NCI-H2081 (cell line): ENCODE measurements around the gene PLD5.
A peak's percentile ranks its signal among the peaks of the same experiment; 100 is the strongest.
"Not testable (repeated sequence)": the region's sequence is repeated elsewhere in the genome, so short reads cannot be mapped to it uniquely, and the experiment has no call there.

Source experiments
- DNase-seq, 2 experiments: peaks; one replicate each; lab custom pipeline; 2025; lab: John Stamatoyannopoulos, UW

Gene PLD5

DNA sequence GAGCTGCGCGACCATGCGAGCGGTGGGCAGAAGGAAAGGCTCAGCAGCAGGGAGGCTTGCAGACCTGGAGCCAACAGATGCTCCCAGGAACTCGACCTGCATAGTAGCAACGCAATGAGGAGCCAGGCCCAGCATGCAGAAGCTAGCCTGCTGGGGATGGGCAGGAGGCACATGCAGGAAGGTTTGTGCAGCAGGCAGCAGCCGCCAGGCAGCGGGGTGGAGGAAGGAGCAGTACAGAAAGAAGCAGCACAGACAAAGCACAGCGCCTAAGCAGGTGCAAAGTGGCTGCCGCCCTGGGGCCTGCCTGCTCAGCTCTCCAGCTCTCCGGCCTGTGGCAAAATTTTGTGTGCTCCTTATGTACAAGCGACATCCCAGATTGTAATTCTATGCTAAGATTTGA lies 312.1 kb downstream of the PLD5 start:
- DNase-seq = peak; percentile 12 to 68

DNA sequence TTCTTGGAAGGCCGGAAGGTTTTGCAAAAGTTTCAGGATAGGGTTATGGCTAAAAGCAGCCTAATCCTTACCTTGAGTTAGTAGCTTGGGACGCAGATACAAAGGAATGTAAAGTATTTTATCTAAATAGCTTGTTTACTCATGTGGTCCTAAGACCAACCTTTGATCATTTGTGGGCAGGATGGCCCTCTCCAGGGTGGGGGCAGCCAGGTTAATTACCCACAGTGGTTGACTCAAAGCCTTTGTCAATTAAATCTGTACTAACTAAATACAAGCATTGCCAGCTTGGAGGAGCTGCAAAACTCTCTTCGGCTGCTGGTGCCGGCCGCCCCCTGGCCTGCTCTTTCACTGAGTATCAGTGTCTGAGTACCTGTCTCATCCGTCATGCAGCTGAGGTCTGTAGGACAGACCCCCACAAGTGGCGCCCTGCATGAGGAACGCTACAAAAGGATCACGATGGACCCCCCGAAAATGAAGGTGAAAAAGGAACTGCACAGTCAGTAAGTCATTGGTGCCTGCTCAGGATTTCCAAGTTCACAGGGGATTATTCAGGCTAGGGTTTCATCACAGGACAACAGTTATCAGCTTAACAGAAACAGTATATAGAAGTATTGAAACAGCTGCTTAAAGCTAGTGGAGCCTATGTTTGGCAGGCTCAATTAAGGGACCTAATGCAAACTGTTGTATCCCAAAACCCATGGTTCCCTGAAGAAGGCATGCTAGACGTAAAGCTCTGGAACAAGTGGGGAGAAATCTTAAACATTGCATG lies 313.1 kb downstream of the PLD5 start:
- no peak for DNase-seq

DNA sequence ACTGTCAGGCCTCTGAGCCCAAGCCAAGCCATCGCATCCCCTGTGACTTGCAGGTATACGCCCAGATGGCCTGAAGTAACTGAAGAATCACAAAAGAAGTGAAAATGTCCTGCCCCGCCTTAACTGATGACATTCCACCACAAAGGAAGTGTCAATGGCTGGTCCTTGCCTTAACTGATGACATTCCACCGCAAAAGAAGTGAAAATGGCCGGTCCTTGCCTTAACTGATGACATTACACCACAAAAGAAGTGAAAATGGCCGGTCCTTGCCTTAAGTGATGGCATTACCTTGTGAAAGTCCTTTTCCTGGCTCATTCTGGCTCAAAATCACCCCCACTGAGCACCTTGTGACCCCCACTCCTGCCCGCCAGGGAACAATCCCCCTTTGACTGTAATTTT lies 314.2 kb downstream of the PLD5 start:
- not testable (repeated sequence) for DNase-seq

DNA sequence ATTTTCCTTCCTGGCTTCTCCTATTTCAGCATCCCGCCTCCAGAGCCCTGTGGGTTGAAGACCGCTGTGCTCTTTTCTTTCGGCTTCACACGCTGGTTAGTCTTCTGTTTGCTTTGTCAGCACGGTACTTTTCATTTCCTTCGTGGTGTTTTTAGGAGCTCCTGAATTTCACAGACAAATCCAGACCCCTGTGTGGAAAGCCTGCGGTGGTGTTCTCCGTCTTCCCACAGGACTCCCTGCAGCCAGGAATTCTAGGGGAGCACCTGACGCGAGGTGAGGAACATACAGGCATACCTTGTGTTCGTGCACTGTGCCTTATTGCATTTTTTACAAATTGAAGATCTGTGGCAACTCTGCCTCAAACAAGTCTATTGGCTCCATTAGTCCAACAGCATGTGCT lies 315.4 kb downstream of the PLD5 start:
- no peak for DNase-seq

DNA sequence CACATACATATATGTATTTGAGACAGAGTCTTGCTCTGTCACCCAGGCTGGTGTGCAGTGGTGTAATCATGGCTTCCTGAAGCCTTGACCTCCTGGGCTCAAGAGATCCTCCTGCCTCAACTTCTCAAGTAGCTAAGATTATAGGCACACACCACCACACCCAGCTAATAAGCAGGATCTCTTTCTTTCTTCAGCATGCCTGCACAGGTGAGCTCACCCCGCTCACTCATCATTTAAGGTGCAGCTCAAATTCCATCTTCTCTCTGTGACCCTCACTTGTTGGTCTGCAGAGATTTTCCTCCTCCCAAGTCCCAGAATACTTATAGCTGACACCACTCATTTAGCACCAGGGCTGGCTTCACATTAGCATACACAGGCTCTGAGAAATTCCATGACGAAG lies 316.5 kb downstream of the PLD5 start:
- no peak for DNase-seq

DNA sequence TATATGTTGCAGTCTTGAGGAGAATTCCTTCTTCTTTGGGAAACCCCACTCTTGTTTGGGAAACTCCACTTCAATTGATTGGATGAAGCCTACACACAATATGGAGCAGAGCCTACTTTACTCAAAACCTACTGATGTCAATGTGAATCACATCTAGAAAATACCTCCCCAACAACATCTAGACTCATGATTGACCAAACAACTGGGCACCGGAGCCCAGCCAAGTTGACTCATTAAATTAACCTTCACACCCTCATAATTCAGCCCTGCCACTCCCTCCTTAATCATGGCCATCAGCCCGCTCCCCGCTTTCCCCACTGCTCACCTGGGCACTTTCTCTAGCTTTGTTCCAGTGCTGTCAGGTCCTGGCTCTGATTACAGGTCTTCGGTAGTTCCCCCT lies 317.5 kb downstream of the PLD5 start:
- DNase-seq = no peak

DNA sequence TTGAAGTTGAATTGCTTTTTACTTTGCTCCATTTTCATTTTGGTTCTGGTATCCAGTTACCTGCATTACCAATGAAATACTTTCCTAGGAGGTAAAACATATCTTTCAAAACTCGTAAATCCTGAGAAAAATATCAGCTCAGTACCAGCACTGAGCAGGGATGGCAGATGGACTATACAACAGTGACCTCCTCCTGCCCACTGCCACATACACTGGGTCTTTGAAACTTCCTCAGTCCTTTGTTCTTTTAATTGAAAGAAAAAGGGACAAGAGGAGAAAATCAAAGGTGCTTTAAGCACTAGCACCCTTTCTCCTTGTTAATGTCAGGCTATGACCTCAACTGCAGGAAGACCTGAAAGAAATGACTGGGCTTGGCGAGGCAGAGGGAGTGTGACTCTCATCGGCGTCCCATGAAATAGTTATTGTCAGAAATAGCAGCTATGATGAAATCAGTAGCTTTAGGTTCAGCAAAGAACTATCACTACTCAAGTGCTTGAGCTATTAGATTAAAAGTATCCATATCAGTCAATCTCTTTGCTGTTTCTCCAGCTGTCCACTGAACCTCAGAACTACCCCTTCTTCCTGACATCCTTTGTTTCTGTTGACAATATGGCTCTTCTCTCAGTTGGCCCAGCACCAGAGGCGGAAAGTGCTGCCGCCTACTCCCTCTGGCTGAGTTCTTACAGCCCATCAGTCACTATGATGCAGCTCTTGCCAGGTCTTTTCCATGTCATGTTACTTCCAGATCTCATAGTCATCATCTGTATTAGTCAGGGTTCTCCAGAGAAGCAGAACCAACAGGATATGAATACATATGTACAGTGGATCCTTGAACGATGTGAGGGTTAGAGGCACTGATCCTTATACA lies 318.6 kb downstream of the PLD5 start:
- peak in 1 of 2 experiments; percentile 18 for DNase-seq

DNA sequence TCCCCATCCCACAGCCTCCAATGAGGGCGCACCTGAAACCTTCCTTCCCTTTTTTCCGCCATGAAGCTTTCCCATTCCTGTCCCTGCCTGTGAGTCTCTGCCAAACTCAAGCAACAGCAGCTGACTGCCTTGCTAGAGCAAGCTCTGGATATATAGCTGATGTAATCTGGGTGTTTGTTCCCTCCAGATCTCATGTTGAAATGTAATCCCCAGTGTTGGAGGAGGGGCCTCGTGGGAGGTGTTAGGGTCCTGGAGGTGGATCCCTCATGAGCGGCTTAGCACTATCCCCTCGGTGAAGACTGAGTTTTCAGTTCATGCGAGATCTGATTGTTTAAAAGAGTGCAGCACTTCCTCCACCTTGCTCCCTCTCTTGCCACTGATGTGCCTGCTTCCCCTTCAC lies 321.2 kb downstream of the PLD5 start:
- DNase-seq = no peak

DNA sequence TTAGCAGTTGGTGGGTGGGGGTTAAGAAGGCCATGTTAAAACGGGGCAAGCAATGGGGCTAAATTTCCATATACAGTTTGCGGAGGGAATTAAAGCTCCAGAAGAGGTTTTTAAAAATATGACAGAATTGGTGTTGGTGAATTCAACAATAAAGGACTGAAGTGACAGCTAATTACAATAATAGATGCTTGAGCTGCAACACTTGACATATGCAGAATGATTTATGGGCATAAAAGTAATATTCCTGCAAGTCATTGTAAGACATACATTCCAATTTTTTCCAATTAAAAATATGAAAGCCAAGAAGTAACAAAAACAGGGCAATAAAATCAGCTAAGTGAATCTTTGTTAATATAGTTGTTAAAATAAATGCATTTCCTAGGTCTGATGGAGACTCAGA lies 323.4 kb downstream of the PLD5 start:
- no peak for DNase-seq

DNA sequence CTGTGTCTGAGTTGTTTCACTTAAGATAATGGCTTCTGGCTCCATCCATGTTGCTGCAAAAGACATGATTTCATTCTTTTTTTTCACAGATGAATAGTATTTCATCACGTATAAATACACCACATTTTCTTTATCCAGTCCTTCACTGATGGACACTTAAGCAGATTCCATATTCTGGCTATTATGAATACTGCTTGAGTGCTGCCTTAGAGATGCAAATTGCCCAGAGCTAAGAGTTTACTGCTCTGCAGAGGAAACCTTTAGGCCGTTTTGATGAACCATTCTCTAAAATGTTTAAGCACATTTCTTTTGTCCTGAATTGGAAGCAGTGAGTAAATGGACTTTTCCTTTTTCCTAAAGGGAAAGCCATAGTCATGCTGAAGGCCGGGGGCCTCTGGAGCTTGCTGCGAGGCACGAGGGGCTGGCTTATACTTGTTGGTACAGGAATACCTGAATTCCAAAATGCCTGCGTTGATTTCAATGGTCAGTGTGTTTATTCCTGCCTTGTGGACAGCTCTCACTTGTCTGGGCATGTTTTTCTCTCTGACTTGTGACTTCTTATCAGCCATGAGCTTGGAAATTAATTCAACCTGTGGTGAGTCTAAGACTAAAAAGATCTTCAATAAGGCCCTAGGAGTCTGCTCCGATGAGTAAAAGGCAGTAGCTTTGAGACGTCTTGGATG lies 324.6 kb downstream of the PLD5 start:
- DNase-seq = no peak

DNA sequence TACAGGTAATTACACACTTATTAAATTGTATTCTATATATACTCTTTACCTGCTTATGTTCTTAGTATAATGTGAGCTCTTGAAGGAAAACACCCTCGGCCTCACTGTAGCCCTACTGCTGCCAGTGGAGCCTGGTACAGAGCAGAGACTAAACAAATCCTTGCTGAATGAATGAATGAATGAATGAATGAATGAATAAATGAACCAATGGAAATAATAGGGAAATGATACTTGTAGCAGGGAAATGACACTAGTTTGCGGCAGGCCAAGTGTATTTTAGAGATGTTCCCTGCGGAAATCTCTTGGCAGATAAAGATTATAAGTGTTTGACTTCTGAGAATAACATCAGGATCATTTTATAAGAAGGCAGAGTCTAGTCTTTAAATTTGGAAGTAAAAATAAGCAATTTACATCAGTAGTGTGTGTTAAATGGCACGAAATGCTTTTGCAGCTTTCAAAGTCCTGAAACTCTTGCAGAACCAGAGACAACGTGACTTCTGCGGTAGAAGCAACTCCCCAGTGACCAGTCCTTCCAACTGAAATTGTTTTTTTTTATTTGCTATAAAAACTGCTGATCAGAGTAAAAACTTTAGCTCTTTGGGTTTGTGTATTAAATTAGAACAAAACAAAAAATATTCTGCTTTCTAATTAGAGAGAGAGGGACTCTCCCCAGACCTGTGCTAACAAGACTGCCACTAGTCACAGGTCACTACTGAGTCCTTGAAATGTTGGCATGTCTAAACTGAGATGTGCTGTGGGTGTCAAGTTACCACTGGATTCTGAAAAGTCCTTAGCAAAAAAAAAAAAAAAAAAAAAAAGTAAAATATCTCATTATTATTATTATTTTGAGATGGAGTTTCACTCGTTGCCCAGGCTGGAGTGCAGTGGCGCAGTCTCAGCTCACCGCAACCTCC lies 326.3 kb downstream of the PLD5 start:
- no peak for DNase-seq

DNA sequence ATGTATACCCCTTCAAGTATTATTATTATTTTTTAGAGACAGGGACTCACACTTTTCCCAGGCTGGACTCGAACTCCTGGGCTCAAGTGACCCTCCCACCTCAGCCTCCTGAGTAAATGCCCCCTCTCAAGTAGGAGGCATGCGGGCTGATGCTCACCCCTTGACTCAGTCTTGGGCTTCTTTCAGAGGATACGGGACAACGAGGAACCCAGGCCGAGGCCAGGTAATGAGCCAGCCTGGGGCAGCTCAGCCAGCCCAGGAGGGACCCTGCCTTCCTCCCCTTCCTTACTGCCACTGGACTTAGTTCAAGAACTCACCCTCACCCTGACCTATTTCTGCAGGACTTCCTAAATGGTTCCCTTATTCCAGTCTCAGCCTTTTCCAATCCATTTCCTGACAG lies 327.6 kb downstream of the PLD5 start:
- DNase-seq = no peak

DNA sequence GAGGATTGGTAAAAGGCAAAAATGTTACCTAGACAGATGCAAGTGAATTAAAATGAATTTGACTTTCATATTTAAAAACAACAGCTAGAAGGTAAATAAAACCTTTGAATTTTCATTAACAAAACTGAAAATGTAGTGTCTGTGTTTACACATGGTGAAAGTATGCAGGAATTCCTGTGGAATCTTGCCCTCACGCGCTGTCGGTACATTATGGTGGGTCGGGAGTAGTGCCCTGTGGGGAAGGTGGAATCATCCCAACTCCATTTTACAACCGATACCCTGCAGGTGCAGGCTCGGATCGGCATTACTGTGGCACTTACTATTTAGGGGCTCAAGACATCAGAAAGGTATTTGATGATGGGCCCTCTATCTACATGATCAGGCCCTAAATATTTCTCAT lies 328.4 kb downstream of the PLD5 start:
- DNase-seq = no peak

DNA sequence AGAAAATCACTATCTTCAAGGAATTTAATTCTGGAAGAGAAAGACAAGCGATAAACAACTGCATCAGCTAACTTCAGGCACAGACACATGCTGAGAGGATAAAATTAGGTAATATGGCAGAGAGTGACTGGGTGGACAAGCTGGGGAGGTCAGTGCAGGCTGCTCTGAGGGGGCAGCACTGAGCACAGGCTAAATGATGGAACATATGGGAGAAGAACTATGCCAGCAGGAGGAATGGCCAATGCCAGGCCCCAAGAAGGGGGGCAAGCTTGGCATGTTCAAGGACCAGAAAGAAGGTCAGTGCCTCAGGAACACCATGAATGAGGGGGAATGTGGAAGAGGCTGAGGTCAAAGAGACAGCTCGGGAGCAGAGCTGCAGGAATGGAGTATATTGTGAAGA lies 334.9 kb downstream of the PLD5 start:
- DNase-seq = no peak

DNA sequence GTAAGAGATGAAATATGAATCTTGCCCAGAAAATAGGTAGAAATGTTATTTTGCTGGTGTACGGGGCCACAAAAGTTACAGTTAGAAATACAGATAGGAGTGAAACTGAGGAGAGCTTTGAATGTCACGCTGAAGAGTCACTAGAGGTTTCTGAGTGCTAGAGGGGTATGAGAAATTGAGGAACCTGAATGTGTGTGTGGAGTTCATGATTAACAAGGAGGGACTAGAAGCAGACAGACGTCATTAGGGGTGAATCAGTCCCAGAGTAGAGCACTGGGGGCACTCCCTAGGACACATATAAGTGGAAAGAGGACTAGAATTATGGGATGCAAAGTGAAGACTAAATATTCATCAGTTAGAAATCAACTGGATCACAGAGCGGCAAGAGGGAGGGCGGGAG lies 336.7 kb downstream of the PLD5 start:
- DNase-seq = no peak

DNA sequence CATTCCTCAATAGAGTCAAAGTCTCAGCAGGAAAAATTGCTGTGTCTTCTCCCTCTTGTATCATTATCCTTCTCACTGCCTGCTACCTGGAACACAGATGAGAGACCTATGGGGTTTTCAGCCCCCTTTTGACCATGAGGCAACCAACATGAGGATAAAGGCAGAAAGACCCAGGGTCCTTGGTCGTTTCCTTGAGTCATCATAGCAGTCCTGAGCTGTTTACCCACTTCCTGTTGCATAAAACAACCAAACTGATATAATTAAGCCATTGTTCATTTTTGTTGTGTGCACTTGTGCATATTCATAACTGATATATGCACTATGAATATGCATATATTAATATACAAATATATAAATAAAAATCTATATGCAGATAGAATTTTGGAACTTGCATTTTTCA lies 337.3 kb downstream of the PLD5 start:
- no peak for DNase-seq

DNA sequence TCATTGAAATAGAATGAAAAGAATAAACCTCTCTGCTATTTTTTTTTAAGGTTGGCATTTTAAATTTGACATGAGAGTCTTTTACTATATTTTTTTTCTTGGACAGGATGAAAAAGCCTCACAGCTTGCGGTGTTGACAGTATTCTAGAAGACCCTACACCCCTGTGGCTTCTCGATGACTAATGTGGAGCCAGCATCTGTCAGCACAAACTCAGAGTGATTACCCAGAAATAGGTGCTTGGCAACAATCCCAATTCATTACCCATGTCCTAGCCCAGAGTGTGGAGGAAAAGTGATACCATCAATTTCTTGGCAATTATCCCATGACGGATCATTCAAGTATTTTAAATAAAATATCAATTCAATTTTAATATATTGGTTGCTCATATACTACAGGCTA lies 338.8 kb downstream of the PLD5 start:
- DNase-seq = peak; percentile 86 to 96

DNA sequence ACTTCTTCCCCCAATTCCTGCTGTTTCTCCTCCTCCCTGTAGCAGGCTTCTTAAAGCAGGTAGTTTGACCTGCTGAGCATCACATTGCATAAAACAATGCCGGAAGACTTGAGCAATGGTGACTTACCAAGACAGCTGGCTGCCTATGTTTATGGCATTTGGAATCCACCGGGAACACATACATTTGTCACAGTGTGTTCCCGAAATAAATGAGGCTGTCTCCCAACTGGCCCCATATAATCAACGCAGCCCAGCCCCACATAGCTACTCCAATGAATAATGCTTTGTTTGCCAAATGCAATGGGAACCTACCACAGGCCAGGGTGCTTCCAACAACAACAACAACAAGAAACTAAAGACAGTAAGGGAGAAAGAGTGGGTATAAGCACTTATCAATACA lies 339.5 kb downstream of the PLD5 start:
- peak; percentile 78 to 89 for DNase-seq

DNA sequence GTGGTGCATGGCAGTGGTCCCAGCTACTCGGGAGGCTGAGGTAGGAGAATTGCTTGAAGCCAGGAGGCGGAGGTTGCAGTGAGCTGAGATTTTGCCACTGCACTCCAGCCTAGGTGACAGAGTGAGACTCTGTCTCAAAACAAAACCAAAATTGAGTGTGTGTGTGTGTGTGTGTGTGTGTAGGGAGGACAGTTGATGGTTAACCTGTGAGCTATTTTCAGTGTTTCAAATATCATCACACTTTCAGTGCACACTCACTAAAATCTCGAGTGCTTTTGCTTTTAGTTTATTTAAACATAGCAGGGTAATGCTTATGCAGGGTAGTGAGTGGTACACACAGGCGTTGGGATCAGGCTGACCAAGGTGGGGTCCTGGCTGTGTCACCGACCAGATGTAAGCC lies 344.7 kb downstream of the PLD5 start:
- DNase-seq = not testable (repeated sequence)

DNA sequence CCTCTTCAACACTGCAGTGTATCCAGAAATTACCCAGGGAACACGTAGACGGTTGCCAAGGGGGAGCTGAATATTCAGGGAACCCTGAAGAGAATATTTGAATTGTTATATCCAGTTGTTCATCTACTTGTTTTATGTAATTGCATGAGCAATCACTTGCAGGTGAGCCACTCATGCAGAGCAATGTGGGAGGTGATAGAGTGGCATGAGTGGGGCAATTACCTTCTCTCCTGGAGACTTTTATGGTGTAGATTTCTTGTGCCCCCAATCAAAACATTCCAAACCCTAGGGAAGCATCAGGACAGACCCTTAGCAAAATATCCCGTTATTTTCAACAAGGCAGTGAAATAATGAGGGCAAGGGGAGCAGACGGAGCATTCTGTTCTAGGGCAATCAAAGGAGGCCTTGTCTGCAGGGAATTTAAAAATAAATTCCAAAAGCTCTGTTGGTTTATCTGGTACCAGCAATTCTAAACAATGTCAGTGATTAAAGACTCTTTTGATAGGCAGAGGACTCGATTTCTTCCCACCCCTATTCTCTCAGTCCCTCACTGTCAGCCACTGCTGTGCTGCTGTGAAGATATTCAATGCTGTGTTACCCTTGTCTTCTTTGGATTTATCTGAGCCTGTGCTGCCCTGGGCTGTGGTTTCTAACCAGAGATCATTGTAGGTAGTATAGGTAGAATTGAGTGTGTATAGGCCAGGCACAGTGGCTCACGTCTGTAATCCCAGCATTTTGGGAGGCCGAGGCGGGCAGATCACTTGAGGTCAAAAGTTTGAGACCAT lies 345.4 kb downstream of the PLD5 start:
- DNase-seq = peak; percentile 63 to 87

DNA sequence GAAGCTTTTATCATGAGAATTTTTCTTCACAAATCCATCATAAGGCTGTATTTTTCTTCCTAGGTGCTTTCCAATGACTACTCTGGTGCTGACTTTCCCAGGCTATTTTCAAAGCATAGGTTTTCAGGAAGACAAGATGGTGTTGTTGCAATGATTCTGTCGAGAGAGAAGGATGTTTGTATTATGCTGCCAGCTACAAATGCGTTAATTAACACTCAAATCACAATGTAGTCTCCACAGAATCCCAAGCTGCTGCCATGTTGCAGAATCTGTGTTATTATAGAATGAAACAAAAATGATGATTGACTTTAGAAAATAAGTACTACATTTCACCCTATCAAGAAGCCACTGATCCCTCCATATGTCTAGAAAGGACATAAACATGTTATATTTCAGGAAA lies 346.1 kb downstream of the PLD5 start:
- DNase-seq = peak in 1 of 2 experiments; percentile 66
